ENCODE data around the gene FLYWCH1.

Gene FLYWCH1

DNA sequence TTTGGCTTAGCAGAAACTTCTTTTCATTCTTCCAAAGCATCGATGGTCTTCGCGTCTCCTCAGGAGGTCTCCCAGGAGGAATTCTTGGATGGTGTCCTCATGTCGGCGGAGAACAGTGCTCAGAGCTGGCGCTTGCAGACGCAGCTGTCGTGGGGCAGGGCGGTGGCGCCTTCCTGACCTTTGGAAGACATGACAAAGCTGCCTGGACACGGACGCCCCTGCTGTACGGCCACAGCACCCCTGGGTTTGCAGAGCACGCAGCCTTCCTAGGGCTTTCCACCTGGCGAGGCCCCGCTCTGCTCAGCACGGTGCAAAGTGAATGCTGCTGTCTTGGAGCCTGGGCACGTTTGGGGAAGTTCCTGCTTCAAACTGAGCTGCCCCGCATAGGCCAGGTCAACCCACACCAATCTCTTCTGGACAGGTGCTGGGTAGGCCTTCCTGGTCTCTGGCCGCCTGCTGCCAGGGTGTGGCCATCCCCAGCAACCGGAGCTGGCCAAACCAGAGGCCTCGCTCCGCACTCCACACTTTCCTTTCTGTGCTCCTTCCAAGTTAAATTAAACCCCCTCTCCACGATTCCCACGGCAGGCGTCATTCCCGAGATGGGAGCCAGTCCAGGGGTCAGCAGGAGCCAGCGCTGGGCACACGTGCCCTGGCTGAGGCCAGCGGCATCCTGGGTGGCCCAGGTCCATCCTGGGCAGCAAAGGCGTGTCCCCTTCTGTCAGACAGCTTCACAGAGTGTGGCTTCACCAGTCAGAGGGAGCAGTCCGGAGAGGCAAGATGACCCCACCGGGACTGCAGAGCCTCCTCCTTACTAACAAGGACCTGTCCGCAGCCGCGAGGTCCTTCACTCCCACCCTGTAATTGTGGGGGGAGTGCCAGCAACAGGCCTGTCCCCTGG lies 37.3 kb downstream of the FLYWCH1 start:
- DNase-seq (ENCODE audit: low read depth) = no peak
- no peak overlapping the region for H3K4me3 ChIP-seq (ENCODE audit: low read length)
- TF ChIP-seq CTCF (conservative IDR thresholded peaks at IDR 0.05; ENCODE audit: low read length) = no peak

- no peak for TF ChIP-seq CTCF (conservative IDR thresholded peaks at IDR 0.05; ENCODE audit: low read length)
- H3K4me3 ChIP-seq (ENCODE audit: low read length) = no peak overlapping the region
- DNase-seq (ENCODE audit: low read depth) = no peak
These were observed 38.1 kb downstream of the FLYWCH1 start for GRCh38 chr16:2949705-2950352.

GRCh38 chr16:2950353-2950724 lies 38.6 kb downstream of the FLYWCH1 start:
- TF ChIP-seq CTCF (conservative IDR thresholded peaks at IDR 0.05; ENCODE audit: low read length) = no peak
- DNase-seq (ENCODE audit: low read depth) = no peak
- H3K4me3 ChIP-seq (ENCODE audit: low read length) = no peak overlapping the region

DNA sequence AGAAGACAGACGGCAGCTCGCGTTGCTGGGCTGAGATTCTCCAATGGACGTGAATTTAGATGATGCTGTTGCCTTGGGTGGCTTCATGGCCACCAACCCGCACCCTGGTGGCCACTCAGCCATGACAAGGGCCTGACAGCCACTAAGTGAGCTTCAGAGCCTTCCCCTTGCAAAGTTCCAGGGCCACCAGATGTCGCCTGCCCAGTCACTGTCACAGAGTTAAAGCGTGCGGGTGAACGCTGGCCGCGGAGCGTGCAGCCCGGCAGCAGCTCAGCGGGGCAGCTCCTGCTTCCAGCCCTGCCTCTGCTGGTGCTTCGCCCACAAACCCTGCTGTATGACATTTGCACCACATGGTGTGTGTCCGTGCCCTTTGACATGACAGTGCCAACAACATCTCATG lies 39.0 kb downstream of the FLYWCH1 start:
- no peak overlapping the region for H3K4me3 ChIP-seq (ENCODE audit: low read length)
- no peak for DNase-seq (ENCODE audit: low read depth)
- no peak for TF ChIP-seq CTCF (conservative IDR thresholded peaks at IDR 0.05; ENCODE audit: low read length)

DNA sequence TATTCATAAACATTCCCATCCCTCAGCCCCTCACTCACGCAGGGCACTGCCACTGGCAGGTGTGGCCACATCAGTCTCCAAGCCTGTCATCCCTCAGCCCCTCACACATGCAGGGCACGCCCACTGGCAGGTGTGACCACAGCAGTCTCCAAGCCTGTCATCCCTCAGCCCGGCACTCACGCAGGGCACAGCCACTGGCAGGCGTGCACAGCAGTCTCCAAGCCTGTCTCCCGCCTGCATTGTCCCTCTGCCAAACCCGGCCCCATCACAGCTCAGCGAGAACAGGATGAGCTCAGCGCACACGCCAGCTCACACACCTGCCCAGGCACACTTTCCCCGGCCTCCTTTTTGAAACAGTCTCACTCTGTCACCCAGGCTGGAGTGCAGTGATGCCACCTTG lies 40.9 kb downstream of the FLYWCH1 start:
- H3K4me3 ChIP-seq (ENCODE audit: low read length) = no peak overlapping the region
- no peak for TF ChIP-seq CTCF (conservative IDR thresholded peaks at IDR 0.05; ENCODE audit: low read length)
- DNase-seq (ENCODE audit: low read depth) = no peak

DNA sequence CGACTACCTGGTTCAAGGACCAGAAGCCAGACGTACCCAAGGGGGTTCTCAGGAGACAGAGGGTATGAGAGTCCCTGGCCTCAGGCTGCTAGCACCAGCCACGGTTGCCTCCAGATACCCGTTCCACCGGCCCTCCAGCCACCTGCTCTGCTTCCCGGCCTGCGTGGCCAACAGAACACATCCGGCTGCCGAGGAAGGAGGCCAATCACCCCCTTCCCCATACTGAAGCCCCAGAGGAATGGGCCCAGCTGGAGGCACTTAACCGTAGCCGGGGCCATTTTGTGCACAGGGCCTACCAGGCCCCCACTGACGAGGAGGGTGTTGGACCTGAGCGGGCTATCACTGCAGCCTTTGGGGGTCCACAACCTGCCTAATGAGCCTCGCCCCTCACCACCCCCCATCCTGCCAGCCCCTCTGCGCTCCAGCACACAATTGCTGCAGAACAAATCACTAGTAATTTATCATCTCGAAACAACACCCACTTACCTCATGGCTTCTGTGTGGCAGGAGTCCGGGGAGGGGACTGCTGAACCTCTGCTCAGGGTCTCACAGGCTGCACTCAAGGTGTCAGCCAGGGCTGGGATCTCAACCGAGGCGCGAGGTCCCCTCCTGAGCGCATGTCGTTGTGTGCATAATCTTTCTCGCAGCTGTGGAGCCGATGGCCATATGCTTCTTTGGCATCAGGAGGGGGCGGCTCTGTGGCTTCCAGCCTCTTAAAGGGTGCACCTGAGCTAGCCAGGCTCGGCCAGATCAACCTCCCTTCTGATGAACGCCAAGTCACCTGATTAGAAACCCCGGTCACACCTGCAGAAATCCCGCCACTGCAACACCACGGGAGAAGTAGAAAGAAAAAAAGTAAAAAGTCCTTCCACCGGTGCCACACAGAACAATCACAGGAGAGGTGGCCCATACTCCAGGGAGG lies 42.2 kb downstream of the FLYWCH1 start:
- no peak overlapping the region for H3K4me3 ChIP-seq (ENCODE audit: low read length)
- TF ChIP-seq CTCF (conservative IDR thresholded peaks at IDR 0.05; ENCODE audit: low read length) = no peak
- DNase-seq (ENCODE audit: low read depth) = no peak
